SK-N-SH (cell line): ENCODE measurements around the gene SERPINA12. TPM values are rescaled to one million over a fixed set of nuclear protein-coding genes. Genes with fewer than 3 reads are reported as not detected.

Experiments used
- CTCF ChIA-PET: fragments of 300-600, 350-600 bp; formaldehyde crosslinking; extraction: SDS; loops from one replicate; lab custom pipeline; 2021; lab: Yijun Ruan, JAX
- POLR2A ChIA-PET: fragments of 350-600 bp; sonication (Branson Sonifier 250); formaldehyde crosslinking; extraction: SDS; loops from one replicate; lab custom pipeline; 2020; ENCODE audit warnings: antibody characterized with exemption, inconsistent platforms; lab: Yijun Ruan, JAX
- DNase-seq: peaks from one replicate; pipeline ENCODE4 v3.0.0; 2012
- H2AFZ ChIP-seq: fragments of 200-600 bp; sonication (generic); 2 replicates; pipeline ENCODE4 v1.8.1; 2016; ENCODE audit warnings: antibody characterized with exemption, mild to moderate bottlenecking, low read depth
- H3F3A ChIP-seq: fragments of 200-600 bp; sonication (generic); replicated peaks from 2 replicates; pipeline ENCODE3; 2016; ENCODE audit warnings: antibody characterized with exemption, mild to moderate bottlenecking; ENCODE audit not compliant: insufficient read depth
- H3K27ac ChIP-seq, 2 experiments: fragments of 200-500 bp in 1 of 2; fragments of 200-600 bp in 1 of 2; sonication (Bioruptor generic) in 1 of 2; sonication (generic), shearing (Covaris generic) in 1 of 2; 2 replicates each; pipeline versions ENCODE4 v1.5.1 to v1.6.1; 2014 to 2016; ENCODE audit warnings: low read depth in 2 of 2, inconsistent platforms in 1 of 2, low read length in 1 of 2, mild to moderate bottlenecking in 1 of 2, mixed read lengths in 1 of 2
- H3K27me3 ChIP-seq: fragments of 200-600 bp; sonication (generic), shearing (Covaris generic); 2 replicates; pipeline ENCODE4 v1.6.1; 2016; ENCODE audit warnings: mixed run types; ENCODE audit not compliant: insufficient read depth
- H3K36me3 ChIP-seq, 2 experiments: fragments of 200-500 bp in 1 of 2; fragments of 200-600 bp in 1 of 2; sonication (Bioruptor generic) in 1 of 2; sonication (generic) in 1 of 2; replicated peaks in 1 of 2; 2 replicates each; pipeline versions ENCODE3 to v1.5.1; 2014 to 2016; ENCODE audit warnings: low read length in 1 of 2, mild to moderate bottlenecking in 1 of 2; ENCODE audit not compliant: insufficient read depth in 2 of 2, control insufficient read depth in 1 of 2
- H3K4me1 ChIP-seq, 2 experiments: fragments of 200-500 bp in 1 of 2; fragments of 200-600 bp in 1 of 2; sonication (Bioruptor generic) in 1 of 2; sonication (generic), shearing (Covaris generic) in 1 of 2; 2 replicates each; pipeline versions ENCODE4 v1.5.1 to v1.6.1; 2014 to 2016; ENCODE audit warnings: low read depth in 1 of 2, low read length in 1 of 2, mixed run types in 1 of 2; ENCODE audit not compliant: insufficient read depth in 2 of 2, control insufficient read depth in 1 of 2
- H3K4me2 ChIP-seq: fragments of 200-600 bp; sonication (generic), shearing (Covaris generic); 2 replicates; pipeline ENCODE4 v1.6.1; 2017; ENCODE audit warnings: mixed run types
- H3K4me3 ChIP-seq, 2 experiments: fragments of 200-500 bp in 1 of 2; fragments of 200-600 bp in 1 of 2; sonication (Bioruptor generic) in 1 of 2; sonication (generic), shearing (Covaris generic) in 1 of 2; 2 replicates each; pipeline versions ENCODE4 v1.5.1 to v1.8.1; 2014 to 2016; ENCODE audit warnings: low read depth in 2 of 2, inconsistent platforms in 1 of 2, low read length in 1 of 2, mild to moderate bottlenecking in 1 of 2, mixed read lengths in 1 of 2, moderate library complexity in 1 of 2
- H3K79me2 ChIP-seq: fragments of 200-600 bp; sonication (generic); 2 replicates; pipeline ENCODE4 v1.8.1; 2017; ENCODE audit warnings: mild to moderate bottlenecking; ENCODE audit not compliant: insufficient read depth
- H3K9ac ChIP-seq: fragments of 200-600 bp; sonication (generic); 2 replicates; pipeline ENCODE4 v1.6.1; 2017; ENCODE audit warnings: mixed run types
- H3K9me2 ChIP-seq: fragments of 200-600 bp; sonication (generic); 2 replicates; pipeline ENCODE4 v1.6.1; 2017; ENCODE audit warnings: mixed run types
- H3K9me3 ChIP-seq: fragments of 200-600 bp; sonication (generic); 2 replicates; pipeline ENCODE4 v1.6.1; 2017; ENCODE audit warnings: mixed run types, mild to moderate bottlenecking, moderate library complexity
- H4K20me1 ChIP-seq: fragments of 200-600 bp; sonication (generic); 2 replicates; pipeline ENCODE4 v1.6.1; 2017; ENCODE audit warnings: mild to moderate bottlenecking, mixed run types; ENCODE audit not compliant: insufficient read depth
- CHD2 ChIP-seq: fragments of 150-350 bp; IDR thresholded peaks from 2 replicates; pipeline ENCODE4 v1.6.1; 2018; ENCODE audit warnings: low read length; ENCODE audit not compliant: partially characterized antibody
- EZH2phosphoT487 ChIP-seq: fragments of 200-600 bp; sonication (generic); IDR thresholded peaks from 2 replicates; pipeline ENCODE4 v1.6.1; 2017; ENCODE audit warnings: low read depth, mixed run types, mild to moderate bottlenecking, antibody characterized with exemption, moderate library complexity, borderline replicate concordance
- FOXM1 ChIP-seq: IDR thresholded peaks from 2 replicates; pipeline ENCODE4 v1.4.0; 2012; ENCODE audit warnings: low read depth, mild to moderate bottlenecking
- MXI1 ChIP-seq: IDR thresholded peaks from 2 replicates; pipeline ENCODE4 v1.6.1; 2012; ENCODE audit warnings: mild to moderate bottlenecking, low read depth, low read length, improper control_type of control experiment
- RAD21 ChIP-seq: IDR thresholded peaks from 2 replicates; pipeline ENCODE4 v1.6.1; 2012; ENCODE audit warnings: mild to moderate bottlenecking, low read length
- RFX5 ChIP-seq: IDR thresholded peaks from 2 replicates; pipeline ENCODE4 v1.6.1; 2012; ENCODE audit warnings: mild to moderate bottlenecking, improper control_type of control experiment, low read length
- RXRA ChIP-seq: IDR thresholded peaks from 2 replicates; pipeline ENCODE4 v1.4.0; 2012; ENCODE audit warnings: low read depth, mild to moderate bottlenecking, borderline replicate concordance
- TAF1 ChIP-seq: IDR thresholded peaks from 2 replicates; pipeline ENCODE4 v1.6.1; 2012; ENCODE audit warnings: low read depth, mild to moderate bottlenecking, low read length, moderate library complexity, borderline replicate concordance
- WGBS: methylation state at CpG from one replicate; pipeline ENCODE4 v1.1.6; 2017; ENCODE audit warnings: low lambda C conversion rate; 5-methylcytosine and 5-hydroxymethylcytosine counted together
- polyA plus RNA-seq, 3 experiments: library from polyadenylated mRNA; depleted of rRNA; stranded (reverse); fragments of >200 nt; gene quantifications; 2 replicates each; pipeline ENCODE4 v1.2.3, GENCODE V29; 2012
- TF ChIP-seq, protein P1 (sequence below): IDR thresholded peaks from 2 replicates; pipeline ENCODE4; 2012
- TF ChIP-seq, protein P2 (sequence below): IDR thresholded peaks from 2 replicates; pipeline ENCODE4 v1.6.1; 2012; ENCODE audit warnings: mild to moderate bottlenecking, low read depth, low read length, moderate library complexity

Gene SERPINA12
- polyA plus RNA-seq, 1 of the 3 experiments (the other 2 are of a cell fraction), result not detected

DNA sequence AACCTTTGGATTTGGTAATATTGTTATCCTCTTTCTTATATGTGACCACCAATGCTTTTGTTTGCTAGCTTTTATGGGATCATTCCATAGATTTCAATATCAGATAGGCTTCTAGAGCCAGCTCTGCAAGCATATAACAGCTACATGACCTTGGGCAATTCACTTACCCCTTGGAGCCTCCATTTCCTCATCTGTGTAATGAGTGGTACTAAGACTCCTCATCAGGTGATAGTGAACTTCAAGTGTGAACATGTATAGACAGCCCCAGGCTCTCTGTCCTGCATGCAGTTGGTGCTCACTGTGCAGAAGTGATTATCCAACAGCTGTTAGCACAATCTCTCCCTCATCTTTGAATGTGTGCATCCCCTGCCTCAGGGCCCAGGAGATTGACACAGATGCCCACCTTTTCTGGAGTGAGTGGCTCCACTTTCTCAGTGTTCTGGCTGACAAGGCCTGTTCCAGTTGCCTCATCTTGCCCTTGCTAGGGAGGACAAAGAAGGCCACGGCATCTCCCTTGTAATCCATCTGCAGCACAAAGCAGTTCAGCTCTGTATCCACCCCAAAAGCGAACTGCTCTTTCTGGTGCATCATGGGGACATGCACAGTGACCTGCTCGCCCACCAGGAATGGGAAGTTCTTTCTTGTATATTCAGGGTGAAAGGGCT is 42.4 kb downstream of the SERPINA12 start (continued):
- TF ChIP-seq, protein P1, sequence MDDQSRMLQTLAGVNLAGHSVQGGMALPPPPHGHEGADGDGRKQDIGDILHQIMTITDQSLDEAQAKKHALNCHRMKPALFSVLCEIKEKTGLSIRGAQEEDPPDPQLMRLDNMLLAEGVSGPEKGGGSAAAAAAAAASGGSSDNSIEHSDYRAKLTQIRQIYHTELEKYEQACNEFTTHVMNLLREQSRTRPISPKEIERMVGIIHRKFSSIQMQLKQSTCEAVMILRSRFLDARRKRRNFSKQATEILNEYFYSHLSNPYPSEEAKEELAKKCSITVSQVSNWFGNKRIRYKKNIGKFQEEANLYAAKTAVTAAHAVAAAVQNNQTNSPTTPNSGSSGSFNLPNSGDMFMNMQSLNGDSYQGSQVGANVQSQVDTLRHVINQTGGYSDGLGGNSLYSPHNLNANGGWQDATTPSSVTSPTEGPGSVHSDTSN, result no peak
- TF ChIP-seq TAF1, result no peak
- no peak for TF ChIP-seq RXRA
- no peak for TF ChIP-seq RFX5
- TF ChIP-seq MXI1, result no peak
- TF ChIP-seq RAD21, result no peak
- TF ChIP-seq CHD2, result no peak

DNA sequence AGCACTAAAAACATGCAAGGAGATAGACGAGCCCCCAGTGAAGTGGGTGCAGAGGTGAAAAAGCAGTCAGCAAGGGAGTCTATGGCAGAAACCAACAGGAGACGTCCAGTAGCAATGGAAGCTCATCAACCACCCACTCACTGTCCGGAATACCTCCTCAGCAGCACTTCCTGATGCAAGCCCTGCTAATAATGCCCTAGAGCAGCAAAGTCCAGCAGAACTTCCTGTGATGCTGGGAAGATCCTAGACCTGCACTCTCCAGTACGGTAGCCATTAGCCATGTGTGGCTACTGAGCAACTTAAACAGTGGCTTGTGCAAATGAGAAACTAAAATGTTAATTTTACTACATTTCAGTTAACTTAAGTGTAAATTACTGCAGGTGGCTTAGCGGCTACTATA is 44.2 kb downstream of the SERPINA12 start:
- H3K4me2 ChIP-seq, result no peak overlapping the region
- no peak overlapping the region for H3K27ac ChIP-seq
- H3K27me3 ChIP-seq, result peaks cover 21% of the 10 kb centered on the region; the same call in 1 of the 2 replicates
- POLR2A ChIA-PET, result no interaction called here
- no peak overlapping the region for H3K9ac ChIP-seq
- H3K9me3 ChIP-seq, result no peaks in the 10 kb centered on the region
- H3K36me3 ChIP-seq, result no peaks in the 10 kb centered on the region
- no peak overlapping the region for H3K4me3 ChIP-seq
- no peaks in the 10 kb centered on the region for H3K79me2 ChIP-seq
- TF ChIP-seq RAD21, result no peak
- TF ChIP-seq, protein P2, sequence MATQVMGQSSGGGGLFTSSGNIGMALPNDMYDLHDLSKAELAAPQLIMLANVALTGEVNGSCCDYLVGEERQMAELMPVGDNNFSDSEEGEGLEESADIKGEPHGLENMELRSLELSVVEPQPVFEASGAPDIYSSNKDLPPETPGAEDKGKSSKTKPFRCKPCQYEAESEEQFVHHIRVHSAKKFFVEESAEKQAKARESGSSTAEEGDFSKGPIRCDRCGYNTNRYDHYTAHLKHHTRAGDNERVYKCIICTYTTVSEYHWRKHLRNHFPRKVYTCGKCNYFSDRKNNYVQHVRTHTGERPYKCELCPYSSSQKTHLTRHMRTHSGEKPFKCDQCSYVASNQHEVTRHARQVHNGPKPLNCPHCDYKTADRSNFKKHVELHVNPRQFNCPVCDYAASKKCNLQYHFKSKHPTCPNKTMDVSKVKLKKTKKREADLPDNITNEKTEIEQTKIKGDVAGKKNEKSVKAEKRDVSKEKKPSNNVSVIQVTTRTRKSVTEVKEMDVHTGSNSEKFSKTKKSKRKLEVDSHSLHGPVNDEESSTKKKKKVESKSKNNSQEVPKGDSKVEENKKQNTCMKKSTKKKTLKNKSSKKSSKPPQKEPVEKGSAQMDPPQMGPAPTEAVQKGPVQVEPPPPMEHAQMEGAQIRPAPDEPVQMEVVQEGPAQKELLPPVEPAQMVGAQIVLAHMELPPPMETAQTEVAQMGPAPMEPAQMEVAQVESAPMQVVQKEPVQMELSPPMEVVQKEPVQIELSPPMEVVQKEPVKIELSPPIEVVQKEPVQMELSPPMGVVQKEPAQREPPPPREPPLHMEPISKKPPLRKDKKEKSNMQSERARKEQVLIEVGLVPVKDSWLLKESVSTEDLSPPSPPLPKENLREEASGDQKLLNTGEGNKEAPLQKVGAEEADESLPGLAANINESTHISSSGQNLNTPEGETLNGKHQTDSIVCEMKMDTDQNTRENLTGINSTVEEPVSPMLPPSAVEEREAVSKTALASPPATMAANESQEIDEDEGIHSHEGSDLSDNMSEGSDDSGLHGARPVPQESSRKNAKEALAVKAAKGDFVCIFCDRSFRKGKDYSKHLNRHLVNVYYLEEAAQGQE, result no peak
- no peak for TF ChIP-seq EZH2phosphoT487
- no peak for TF ChIP-seq FOXM1
- H3K4me1 ChIP-seq, result no peaks in the 10 kb centered on the region
- no peaks in the 10 kb centered on the region for H3K9me2 ChIP-seq
- CTCF ChIA-PET, result interaction anchor here (1.2 to 1.4 kb wide), 2 partner anchors 20 to 31 kb away, joined by 3 read pairs; no protein-coding TSS in a partner anchor
- DNase-seq, result no peak
- H4K20me1 ChIP-seq, result no peaks in the 10 kb centered on the region
- H3F3A ChIP-seq, result no peaks in the 10 kb centered on the region
- H2AFZ ChIP-seq, result no peak overlapping the region
- 12% methylated on average over 5 of the region's 5 CpGs for WGBS
